HepG2 (cell line): ENCODE data around the gene CCDC93. TPM values are rescaled to one million over a fixed set of nuclear protein-coding genes. Genes with fewer than 3 reads are reported as not detected.

Source experiments
- ATAC-seq: fragments of 200-7000 bp; cut with Tn5 transposase; 3 replicates; pipeline ENCODE4 v1.9.1; 2020; ENCODE audit warnings: mild to moderate bottlenecking, moderate library complexity
- BruUV-seq: library from RNA; stranded (reverse); fragments of 400-500 nt; replicated peaks from 2 replicates; lab custom pipeline; 2021; lab: Mats Ljungman, UMichigan
- CTCF ChIA-PET: fragments of 300-600 bp; formaldehyde crosslinking; extraction: SDS; loops from one replicate; lab custom pipeline; 2021; ENCODE audit warnings: low total read pairs, inconsistent platforms, low intra/inter-chr PET ratio; lab: Yijun Ruan, JAX
- POLR2A ChIA-PET: fragments of 350-600 bp; sonication (Branson Sonifier 250); formaldehyde crosslinking; loops from one replicate; lab custom pipeline; 2020; ENCODE audit warnings: antibody characterized with exemption, inconsistent platforms; lab: Yijun Ruan, JAX
- DNase-seq: peaks from one replicate; pipeline ENCODE4 v3.0.0-alpha.2; 2015; ENCODE audit warnings: low spot score
- FAIRE-seq: peaks from 3 replicates; lab custom pipeline; 2011; peaks lifted over from hg19 to GRCh38; lab: Jason Lieb, UNC
- H2AFZ ChIP-seq: one replicate; pipeline ENCODE4 v1.6.1; 2011; ENCODE audit warnings: low read length, inconsistent platforms
- H3K27ac ChIP-seq: fragments of 300-600 bp; 3 replicates; pipeline ENCODE4 v1.8.0; 2011; ENCODE audit warnings: mixed run types, mild to moderate bottlenecking, mixed read lengths, low read length, inconsistent platforms; ENCODE audit not compliant: insufficient read depth; ENCODE audit errors: extremely low read length
- H3K27me3 ChIP-seq, 2 experiments: fragments of 200-600 bp in 1 of 2; 2 replicates in 1 of 2; 3 replicates in 1 of 2; pipeline versions ENCODE4 v1.6.0 to v1.8.0; 2011; ENCODE audit warnings: low read length in 2 of 2, mild to moderate bottlenecking in 2 of 2, moderate library complexity in 2 of 2, inconsistent platforms in 1 of 2; ENCODE audit not compliant: insufficient read depth in 2 of 2, control insufficient read depth in 1 of 2
- H3K36me3 ChIP-seq, 2 experiments: fragments of 200-600 bp in 1 of 2; replicated peaks in 1 of 2; 2 replicates in 1 of 2; 3 replicates in 1 of 2; pipeline versions ENCODE4 v1.5.1 to v1.8.0; 2011; ENCODE audit warnings: low read length in 2 of 2, inconsistent platforms in 1 of 2; ENCODE audit not compliant: insufficient read depth in 2 of 2, control insufficient read depth in 1 of 2
- H3K4me1 ChIP-seq: 2 replicates; pipeline ENCODE4 v1.5.1; 2012; ENCODE audit warnings: low read length, inconsistent platforms; ENCODE audit not compliant: insufficient read depth
- H3K4me2 ChIP-seq: 2 replicates; pipeline ENCODE4 v1.6.0; 2011; ENCODE audit warnings: low read depth, low read length, inconsistent platforms
- H3K4me3 ChIP-seq, 3 experiments: fragments of 200-600 bp in 1 of 3; sonication (generic), shearing (Covaris generic) in 1 of 3; replicated peaks in 1 of 3; 2 replicates each; pipeline ENCODE4 v1.5.1; 2011 to 2016; ENCODE audit warnings: low read length in 3 of 3, inconsistent platforms in 2 of 3, low read depth in 2 of 3, mild to moderate bottlenecking in 2 of 3, control low read depth in 1 of 3, mixed read lengths in 1 of 3; ENCODE audit not compliant: insufficient read depth in 1 of 3
- H3K79me2 ChIP-seq: one replicate; pipeline ENCODE4 v1.6.1; 2011; ENCODE audit warnings: low read length, inconsistent platforms; ENCODE audit not compliant: insufficient read depth
- H3K9ac ChIP-seq: 2 replicates; pipeline ENCODE4 v1.6.0; 2011; ENCODE audit warnings: mild to moderate bottlenecking, low read depth, low read length, inconsistent platforms; ENCODE audit not compliant: insufficient read depth
- H3K9me3 ChIP-seq: 2 replicates; pipeline ENCODE4 v1.5.1; 2012; ENCODE audit warnings: mild to moderate bottlenecking, low read length
- H4K20me1 ChIP-seq: 2 replicates; pipeline ENCODE4 v1.6.0; 2011; ENCODE audit warnings: inconsistent platforms, mild to moderate bottlenecking, low read length, moderate library complexity; ENCODE audit not compliant: insufficient read depth
- CCDC6 ChIP-seq: sonication (generic); formaldehyde crosslinking; IDR thresholded peaks from 2 replicates; pipeline ENCODE4 v1.8.1; 2022; ENCODE audit warnings: mild to moderate bottlenecking, missing genetic modification reagents, moderate library complexity
- DNMT1 ChIP-seq: sonication (generic); formaldehyde crosslinking; IDR thresholded peaks from 2 replicates; pipeline ENCODE4 v1.5.1; 2020; ENCODE audit warnings: mild to moderate bottlenecking, missing genetic modification reagents
- DZIP1 ChIP-seq: sonication (generic); formaldehyde crosslinking; IDR thresholded peaks from 2 replicates; pipeline ENCODE4 v1.5.0; 2020; ENCODE audit warnings: mild to moderate bottlenecking, missing genetic modification reagents
- EHMT2 ChIP-seq: fragments of 200-600 bp; sonication (generic); IDR thresholded peaks from 2 replicates; pipeline ENCODE4 v1.7.0; 2017; ENCODE audit warnings: antibody characterized with exemption, low read depth, low read length, borderline replicate concordance
- HDAC1 ChIP-seq: sonication (generic); formaldehyde crosslinking; IDR thresholded peaks from 2 replicates; pipeline ENCODE4 v1.5.1; 2020; ENCODE audit warnings: mild to moderate bottlenecking, missing genetic modification reagents
- ISL2 ChIP-seq: sonication (generic); formaldehyde crosslinking; IDR thresholded peaks from 2 replicates; pipeline ENCODE4 v1.5.0; 2020; ENCODE audit warnings: missing genetic modification reagents
- NFYB ChIP-seq: sonication (generic); formaldehyde crosslinking; IDR thresholded peaks from 2 replicates; pipeline ENCODE4 v1.4.0; 2020; ENCODE audit warnings: missing genetic modification reagents
- RBM39 ChIP-seq: fragments of 200-400 bp; formaldehyde crosslinking; IDR thresholded peaks from one replicate; pipeline ENCODE4 v1.6.1; 2018; ENCODE audit warnings: antibody characterized with exemption, mild to moderate bottlenecking, low read depth, low read length; ENCODE audit not compliant: poor library complexity, severe bottlenecking
- SMYD3 ChIP-seq: sonication (generic); formaldehyde crosslinking; IDR thresholded peaks from 2 replicates; pipeline ENCODE4 v1.8.1; 2023; ENCODE audit warnings: mild to moderate bottlenecking, missing genetic modification reagents
- WIZ ChIP-seq: sonication (generic); formaldehyde crosslinking; IDR thresholded peaks from 2 replicates; pipeline ENCODE4 v1.5.1; 2020; ENCODE audit warnings: mild to moderate bottlenecking, missing genetic modification reagents
- ZNF326 ChIP-seq: sonication (generic); formaldehyde crosslinking; IDR thresholded peaks from 2 replicates; pipeline ENCODE4 v1.4.0; 2020; ENCODE audit warnings: missing genetic modification reagents, borderline replicate concordance
- ZNF607 ChIP-seq: sonication (generic); formaldehyde crosslinking; IDR thresholded peaks from 2 replicates; pipeline ENCODE4 v1.5.1; 2020; ENCODE audit warnings: missing genetic modification reagents, mild to moderate bottlenecking, borderline replicate concordance
- ZNF615 ChIP-seq: sonication (generic); formaldehyde crosslinking; IDR thresholded peaks from 2 replicates; pipeline ENCODE4 v1.5.0; 2020; ENCODE audit warnings: mild to moderate bottlenecking, missing genetic modification reagents, borderline replicate concordance
- ZNF878 ChIP-seq: sonication (generic); formaldehyde crosslinking; IDR thresholded peaks from 2 replicates; pipeline ENCODE4 v1.8.1; 2023; ENCODE audit warnings: mild to moderate bottlenecking, missing genetic modification reagents, moderate library complexity
- ZNF883 ChIP-seq: sonication (generic); formaldehyde crosslinking; IDR thresholded peaks from 2 replicates; pipeline ENCODE4 v1.5.1; 2020; ENCODE audit warnings: mild to moderate bottlenecking, missing genetic modification reagents; ENCODE audit errors: not compliant biosample characterization
- WGBS: methylation state at CpG from one replicate; pipeline ENCODE4 v1.1.6; 2017; ENCODE audit warnings: low lambda C conversion rate; 5-methylcytosine and 5-hydroxymethylcytosine counted together
- in situ Hi-C: cut with HindIII; loops from 2 replicates; pipeline ENCODE4 v1.10.0; 2017; ENCODE audit warnings: low pct_unique_long_range_greater_than_20kb; ENCODE audit not compliant: extremely low pct_ligation_motif_present
- intact Hi-C: fragments of 100-400 bp; cut with micrococcal nuclease; formaldehyde crosslinking; loops from one replicate; pipeline ENCODE4 v1.10.0; 2022; ENCODE audit not compliant: unreplicated experiment
- polyA plus RNA-seq, 8 experiments: library from polyadenylated mRNA; depleted of rRNA in 3 of 8; stranded (reverse) in 7 of 8; unstranded in 1 of 8; fragments of >200 nt; fragmentation: Illumina TruSeq in 4 of 8; extraction: Trizol in 4 of 8; gene quantifications; 2 replicates each; pipeline versions ENCODE4 v1.2.1 to v1.2.3, GENCODE V29; 2011 to 2016; ENCODE audit warnings: low read depth in 4 of 8, missing spikeins in 1 of 8, mixed read lengths in 1 of 8; ENCODE audit not compliant: insufficient read depth in 1 of 8
- total RNA-seq, 5 experiments: library from RNA; depleted of rRNA; stranded (reverse); fragments of >200 nt; fragmentation: Illumina TruSeq; extraction: Trizol; gene quantifications; 2 replicates each; pipeline ENCODE4 v1.2.3, GENCODE V29; 2016; ENCODE audit warnings: low read depth in 1 of 5

The CCDC93 gene
- total and polyA plus RNA-seq, 2 of the 13 experiments (the other 11 are each of a cell fraction or from before 2014, with no cell fraction given) = 37.2 to 53.2 TPM

- Histone ChIP-seq H4K20me1 (no peaks in the 10 kb centered on the region), H3K27me3 (peaks cover 0 to 18% of the 10 kb centered on the region in 2 experiments; a peak in 1 of 5 replicates), H2AFZ (no peak overlapping the region), H3K27ac (no peak overlapping the region), H3K9me3 (no peaks in the 10 kb centered on the region), H3K4me1 (peaks cover 34% of the 10 kb centered on the region), H3K4me2 (no peak overlapping the region), H3K9ac (no peak overlapping the region), H3K79me2 (no peaks in the 10 kb centered on the region), H3K36me3 (no peaks in the 10 kb centered on the region), H3K4me3 (no peak overlapping the region)
- FAIRE-seq = no peak
- DNase-seq = no peak
- intact Hi-C loops (no loop called here), in situ Hi-C loops (no loop called here)
- TF ChIP-seq DZIP1 (CRISPR knock-in tag) (no peak), ZNF607 (no peak), HDAC1 (CRISPR knock-in tag) (no peak), ZNF883 (CRISPR knock-in tag) (no peak), ZNF615 (CRISPR knock-in tag) (no peak), CCDC6 (CRISPR knock-in tag) (no peak)
- no TSS peak for BruUV-seq
- no peak for ATAC-seq
- 53% methylated on average over 3 of the region's 3 CpGs for WGBS
- ChIA-PET POLR2A (no interaction called here), CTCF (no interaction called here)
Measured at GRCh38 chr2:118058951-118059350, 45.1 kb upstream of the CCDC93 start.

GRCh38 chr2:118056801-118057200, 42.9 kb upstream of the CCDC93 start:
- Histone ChIP-seq H3K4me3 (no peak overlapping the region), H2AFZ (no peak overlapping the region), H3K79me2 (no peaks in the 10 kb centered on the region), H3K9ac (no peak overlapping the region), H3K27me3 (peaks cover 0 to 26% of the 10 kb centered on the region in 2 experiments; a peak in 1 of 5 replicates), H3K36me3 (no peaks in the 10 kb centered on the region), H3K4me2 (no peak overlapping the region), H3K9me3 (no peaks in the 10 kb centered on the region), H3K4me1 (peaks cover 22% of the 10 kb centered on the region), H3K27ac (no peak overlapping the region), H4K20me1 (no peaks in the 10 kb centered on the region)
- TF ChIP-seq WIZ (CRISPR knock-in tag) (no peak), ZNF878 (CRISPR knock-in tag) (no peak), ZNF326 (CRISPR knock-in tag) (no peak), NFYB (CRISPR knock-in tag) (no peak), SMYD3 (no peak), DNMT1 (no peak), EHMT2 (no peak), RBM39 (no peak), ISL2 (CRISPR knock-in tag) (no peak)
- DNase-seq = no peak
- CTCF ChIA-PET = no interaction called here
- in situ Hi-C loops (no loop called here), intact Hi-C loops (no loop called here)
- FAIRE-seq = no peak
- POLR2A ChIA-PET = no interaction called here
- no peak for ATAC-seq
- no TSS peak for BruUV-seq
- 60% methylated on average over 3 of the region's 3 CpGs for WGBS
